H1 (cell line): ENCODE data around the gene WDR11. TPM values are rescaled to one million over a fixed set of nuclear protein-coding genes. Genes with fewer than 3 reads are reported as not detected.

ENCODE experiments used
- CTCF ChIA-PET: fragments of 300-600 bp; sonication (Branson Sonifier 250); formaldehyde crosslinking; loops from one replicate; lab custom pipeline; 2021; ENCODE audit not compliant: partially characterized antibody; lab: Charles Lee
- POLR2A ChIA-PET: fragments of 300-600 bp; sonication (Branson Sonifier 250); formaldehyde crosslinking; loops from one replicate; lab custom pipeline; 2021; ENCODE audit warnings: inconsistent platforms; ENCODE audit not compliant: partially characterized antibody; lab: Charles Lee
- DNase-seq, 2 experiments: peaks; one replicate each; pipeline versions ENCODE4 v3.0.0 to v3.0.0-alpha.2; 2010 to 2022; ENCODE audit warnings: low spot score in 2 of 2, low read depth in 1 of 2, mixed read lengths in 1 of 2
- FAIRE-seq: peaks from 2 replicates; lab custom pipeline; 2011; peaks lifted over from hg19 to GRCh38; lab: Jason Lieb, UNC
- H2AFZ ChIP-seq: 2 replicates; pipeline ENCODE4 v1.8.1; 2012; ENCODE audit warnings: low read length, inconsistent platforms
- H2AK5ac ChIP-seq: 2 replicates; pipeline ENCODE4 v1.6.1; 2013; ENCODE audit warnings: low read depth, low read length
- H2BK120ac ChIP-seq: replicated peaks from 2 replicates; pipeline ENCODE3; 2013; ENCODE audit warnings: low read depth, low read length, inconsistent platforms
- H2BK12ac ChIP-seq: 2 replicates; pipeline ENCODE4 v1.6.1; 2013; ENCODE audit warnings: low read depth, low read length
- H2BK15ac ChIP-seq: 2 replicates; pipeline ENCODE4 v1.6.1; 2013; ENCODE audit warnings: low read length
- H2BK20ac ChIP-seq: 2 replicates; pipeline ENCODE4 v1.6.1; 2013; ENCODE audit warnings: low read length
- H2BK5ac ChIP-seq: 2 replicates; pipeline ENCODE4 v1.6.1; 2013; ENCODE audit warnings: low read depth, low read length
- H3K14ac ChIP-seq: 2 replicates; pipeline ENCODE4 v1.6.1; 2013; ENCODE audit warnings: inconsistent platforms; ENCODE audit not compliant: insufficient read length
- H3K18ac ChIP-seq: 2 replicates; pipeline ENCODE4 v1.6.1; 2013; ENCODE audit warnings: low read length; ENCODE audit errors: extremely low read depth
- H3K23ac ChIP-seq: 2 replicates; pipeline ENCODE4 v1.6.1; 2013; ENCODE audit warnings: inconsistent platforms; ENCODE audit not compliant: insufficient read length
- H3K23me2 ChIP-seq: 2 replicates; pipeline ENCODE4 v1.6.1; 2013; ENCODE audit warnings: low read depth, low read length
- H3K27ac ChIP-seq: 2 replicates; pipeline ENCODE4 v1.6.1; 2011; ENCODE audit warnings: low read depth, low read length, inconsistent platforms
- H3K27me3 ChIP-seq, 4 experiments: replicated peaks in 1 of 4; 1 replicate in 1 of 4; 2 replicates in 3 of 4; pipeline versions ENCODE4 v1.6.1 to v1.8.1; 2011 to 2013; ENCODE audit warnings: low read length in 3 of 4, mild to moderate bottlenecking in 3 of 4, inconsistent platforms in 2 of 4, mixed read lengths in 2 of 4, moderate library complexity in 1 of 4; ENCODE audit not compliant: control insufficient read depth in 3 of 4, insufficient read depth in 3 of 4; ENCODE audit errors: extremely low read depth in 1 of 4
- H3K36me3 ChIP-seq, 4 experiments: 2 replicates each; pipeline versions ENCODE4 v1.6.1 to v1.8.1; 2011 to 2013; ENCODE audit warnings: mild to moderate bottlenecking in 4 of 4, low read length in 3 of 4, moderate library complexity in 2 of 4, control low read depth in 1 of 4, inconsistent platforms in 1 of 4; ENCODE audit not compliant: insufficient read depth in 4 of 4, control insufficient read depth in 2 of 4
- H3K4ac ChIP-seq: replicated peaks from 2 replicates; pipeline ENCODE3; 2013; ENCODE audit warnings: low read length, low read depth, mixed read lengths, inconsistent platforms; ENCODE audit not compliant: insufficient read length
- H3K4me1 ChIP-seq, 4 experiments: replicated peaks in 1 of 4; 1 replicate in 1 of 4; 2 replicates in 3 of 4; pipeline versions ENCODE4 v1.6.1 to v1.8.1; 2011 to 2013; ENCODE audit warnings: low read length in 3 of 4, inconsistent platforms in 2 of 4, mixed read lengths in 1 of 4; ENCODE audit not compliant: insufficient read depth in 4 of 4, control insufficient read depth in 3 of 4
- H3K4me2 ChIP-seq, 2 experiments: 2 replicates each; pipeline versions ENCODE4 v1.6.1 to v1.8.1; 2011 to 2013; ENCODE audit warnings: low read depth in 2 of 2, low read length in 2 of 2, control low read depth in 1 of 2, inconsistent platforms in 1 of 2, mild to moderate bottlenecking in 1 of 2; ENCODE audit not compliant: insufficient read depth in 1 of 2
- H3K4me3 ChIP-seq, 4 experiments: fragments of 200-600, 300-600 bp in 1 of 4; sonication (generic), shearing (Covaris generic), sonication (Bioruptor Twin) in 1 of 4; 2 replicates each; pipeline versions ENCODE4 v1.5.1 to v1.8.1; 2011 to 2016; ENCODE audit warnings: low read length in 4 of 4, low read depth in 3 of 4, control low read depth in 2 of 4, inconsistent platforms in 2 of 4, mild to moderate bottlenecking in 2 of 4, mixed read lengths in 1 of 4, moderate library complexity in 1 of 4; ENCODE audit not compliant: insufficient read depth in 2 of 4; ENCODE audit errors: extremely low read depth in 1 of 4
- H3K56ac ChIP-seq: replicated peaks from 2 replicates; pipeline ENCODE3; 2013; ENCODE audit warnings: low read depth, mild to moderate bottlenecking, mixed read lengths, low read length, inconsistent platforms; ENCODE audit not compliant: insufficient read length
- H3K79me1 ChIP-seq: 2 replicates; pipeline ENCODE4 v1.6.1; 2013; ENCODE audit warnings: low read depth, low read length, control low read depth
- H3K79me2 ChIP-seq, 2 experiments: 2 replicates each; pipeline versions ENCODE4 v1.6.1 to v1.8.1; 2012 to 2013; ENCODE audit warnings: low read length in 2 of 2, mild to moderate bottlenecking in 2 of 2, inconsistent platforms in 1 of 2; ENCODE audit not compliant: insufficient read depth in 2 of 2, control insufficient read depth in 1 of 2
- H3K9ac ChIP-seq, 4 experiments: replicated peaks in 1 of 4; 1 replicate in 1 of 4; 2 replicates in 3 of 4; pipeline versions ENCODE4 v1.6.1 to v1.8.1; 2011 to 2013; ENCODE audit warnings: low read depth in 3 of 4, low read length in 3 of 4, control low read depth in 2 of 4, mild to moderate bottlenecking in 2 of 4, moderate library complexity in 2 of 4, inconsistent platforms in 1 of 4; ENCODE audit errors: extremely low read depth in 1 of 4
- H3K9me3 ChIP-seq, 2 experiments: 2 replicates each; pipeline versions ENCODE4 v1.6.1 to v1.8.1; 2012 to 2013; ENCODE audit warnings: mild to moderate bottlenecking in 2 of 2, moderate library complexity in 2 of 2, control low read depth in 1 of 2, inconsistent platforms in 1 of 2, low read depth in 1 of 2, low read length in 1 of 2, mixed read lengths in 1 of 2; ENCODE audit not compliant: insufficient read depth in 2 of 2
- H4K20me1 ChIP-seq, 2 experiments: replicated peaks in 1 of 2; 2 replicates each; pipeline versions ENCODE3 to v1.8.1; 2011 to 2013; ENCODE audit warnings: inconsistent platforms in 2 of 2, low read length in 2 of 2, mild to moderate bottlenecking in 1 of 2; ENCODE audit not compliant: insufficient read depth in 2 of 2, control insufficient read depth in 1 of 2
- H4K5ac ChIP-seq: 2 replicates; pipeline ENCODE4 v1.6.1; 2013; ENCODE audit warnings: low read length, low read depth, mixed read lengths, inconsistent platforms; ENCODE audit not compliant: insufficient read length
- H4K8ac ChIP-seq: 2 replicates; pipeline ENCODE4 v1.8.0; 2013; ENCODE audit warnings: mild to moderate bottlenecking, moderate library complexity, low read length, inconsistent platforms; ENCODE audit not compliant: insufficient read depth; ENCODE audit errors: extremely low read depth
- H4K91ac ChIP-seq: replicated peaks from 2 replicates; pipeline ENCODE3; 2013; ENCODE audit warnings: low read length, mixed read lengths, inconsistent platforms; ENCODE audit not compliant: insufficient read length
- BACH1 ChIP-seq: IDR thresholded peaks from 2 replicates; pipeline ENCODE4 v1.6.1; 2012; ENCODE audit warnings: low read length, improper control_type of control experiment
- CBX5 ChIP-seq: fragments of 300-800, 300-1000 bp; sonication (generic); IDR thresholded peaks from 2 replicates; pipeline ENCODE4 v1.7.1; 2016; ENCODE audit warnings: antibody characterized with exemption, low read length, low read depth
- CHD2 ChIP-seq: IDR thresholded peaks from 2 replicates; pipeline ENCODE4 v1.6.1; 2012; ENCODE audit warnings: low read length, improper control_type of control experiment
- CREB1 ChIP-seq: IDR thresholded peaks from 2 replicates; pipeline ENCODE4 v1.6.1; 2012; ENCODE audit warnings: inconsistent platforms
- E2F6 ChIP-seq: IDR thresholded peaks from 2 replicates; pipeline ENCODE4 v1.6.1; 2012; ENCODE audit warnings: inconsistent platforms
- EGR1 ChIP-seq: IDR thresholded peaks from 2 replicates; pipeline ENCODE4 v1.6.1; 2011; ENCODE audit warnings: low read depth, low read length, borderline replicate concordance
- EP300 ChIP-seq, 2 experiments: IDR thresholded peaks; 1 replicate in 1 of 2; 2 replicates in 1 of 2; pipeline ENCODE4 v1.6.1; 2011 to 2012; ENCODE audit warnings: low read depth in 2 of 2, low read length in 2 of 2, mild to moderate bottlenecking in 2 of 2, borderline replicate concordance in 1 of 2, inconsistent platforms in 1 of 2, moderate library complexity in 1 of 2
- JUND ChIP-seq: IDR thresholded peaks from 2 replicates; pipeline ENCODE4 v1.6.1; 2011; ENCODE audit warnings: mild to moderate bottlenecking, improper control_type of control experiment, low read length
- PHF8 ChIP-seq: fragments of 200-600 bp; sonication (generic); conservative IDR thresholded peaks from 2 replicates; pipeline ENCODE4 v1.7.1; 2012; ENCODE audit warnings: low read depth, mild to moderate bottlenecking, inconsistent platforms, low read length, moderate library complexity
- RAD21 ChIP-seq, 2 experiments: IDR thresholded peaks in 1 of 2; conservative IDR thresholded peaks in 1 of 2; 2 replicates each; pipeline ENCODE4 v1.6.1; 2011; ENCODE audit warnings: low read depth in 2 of 2, low read length in 2 of 2, improper control_type of control experiment in 1 of 2, inconsistent platforms in 1 of 2, mild to moderate bottlenecking in 1 of 2, moderate library complexity in 1 of 2
- RBBP5 ChIP-seq: IDR thresholded peaks from 2 replicates; pipeline ENCODE4 v1.7.1; 2012; ENCODE audit warnings: low read depth, mild to moderate bottlenecking, inconsistent platforms, low read length, moderate library complexity, borderline replicate concordance
- SP2 ChIP-seq: IDR thresholded peaks from 2 replicates; pipeline ENCODE4 v1.6.1; 2012; ENCODE audit warnings: mild to moderate bottlenecking, low read length, inconsistent platforms
- TCF12 ChIP-seq: IDR thresholded peaks from 2 replicates; pipeline ENCODE4 v1.6.1; 2011; ENCODE audit warnings: low read depth, mild to moderate bottlenecking, low read length
- YY1 ChIP-seq: IDR thresholded peaks from 2 replicates; pipeline ENCODE4 v1.6.1; 2011; ENCODE audit warnings: low read depth, mild to moderate bottlenecking, low read length
- whole genome bisulfite sequencing, 2 experiments: shearing (Covaris generic) in 1 of 2; methylation state at CpG; one replicate each; pipeline versions ENCODE4 v1.1.6 to v1.1.7; 2013 to 2015; ENCODE audit warnings: low lambda C conversion rate in 2 of 2, mixed read lengths in 2 of 2, inconsistent platforms in 1 of 2, low coverage in 1 of 2, missing lambda C conversion rate in 1 of 2; ENCODE audit not compliant: insufficient replicate concordance in 2 of 2, insufficient coverage in 1 of 2, insufficient read length in 1 of 2; ENCODE audit errors: extremely low coverage in 1 of 2, missing lambda C conversion rate in 1 of 2; 5-methylcytosine and 5-hydroxymethylcytosine counted together
- polyA plus RNA-seq, 7 experiments: library from polyadenylated mRNA; depleted of rRNA in 3 of 7; stranded (reverse) in 5 of 7; unstranded in 2 of 7; fragments of >200 nt in 5 of 7; fragments of 200-250 nt in 2 of 7; gene quantifications; 1 replicate in 5 of 7; 2 replicates in 1 of 7; 4 replicates in 1 of 7; pipeline versions ENCODE4 v1.2.1 to v1.2.3, GENCODE V29; 2011 to 2013; ENCODE audit warnings: missing spikeins in 2 of 7, mixed read lengths in 2 of 7
- total RNA-seq: library from RNA; stranded (reverse); fragmentation: NEBNext Ultra II Directional; extraction: Animal tissue kit (Norgen Biotek cat#: 25700); gene quantifications from 2 replicates; pipeline ENCODE4 v1.2.1, GENCODE V29; 2021

The WDR11 gene
- total and polyA plus RNA-seq, 2 of the 8 experiments (the other 6 are each of a cell fraction or from before 2014, with no cell fraction given), result 39.7 to 41.9 TPM

GRCh38 chr10:120931999-120932398, 80.8 kb downstream of the WDR11 start:
- Histone ChIP-seq H4K8ac (no peak overlapping the region), H3K79me1 (no peaks in the 10 kb centered on the region), H4K5ac (no peak overlapping the region)
- FAIRE-seq, result no peak
- TF ChIP-seq CBX5 (no peak), CHD2 (no peak), SP2 (no peak), RAD21 (IDR thresholded peaks at IDR 0.05 in 1 of 2, conservative IDR thresholded peaks at IDR 0.05 in 1 of 2; ENCODE audit: low read depth in 2 of 2, low read length in 2 of 2) (no peak), PHF8 (no peak), JUND (no peak), BACH1 (no peak), RBBP5 (no peak), TCF12 (no peak), CREB1 (no peak), YY1 (no peak), EP300 (IDR thresholded peaks at IDR 0.05; ENCODE audit: borderline replicate concordance in 1 of 2, low read depth in 2 of 2, low read length in 2 of 2) (no peak), E2F6 (no peak), EGR1 (no peak)
- TF ChIP-seq, all 59 proteins: peak for 0
- Histone ChIP-seq H3K27me3 (no peaks in the 10 kb centered on the region), H3K56ac (no peak overlapping the region), H4K91ac (no peak overlapping the region), H4K20me1 (no peaks in the 10 kb centered on the region), H2BK120ac (no peak overlapping the region), H3K4me2 (no peak overlapping the region), H3K14ac (no peak overlapping the region), H2AFZ (no peak overlapping the region), H2BK15ac (no peak overlapping the region), H3K36me3 (no peaks in the 10 kb centered on the region), H3K4ac (no peak overlapping the region), H2BK20ac (no peak overlapping the region), H3K79me2 (no peaks in the 10 kb centered on the region), H2BK5ac (no peak overlapping the region), H3K18ac (no peak overlapping the region), H3K23ac (no peak overlapping the region), H3K4me1 (no peaks in the 10 kb centered on the region), H3K9ac (no peak overlapping the region), H3K4me3 (no peak overlapping the region), H2BK12ac (no peak overlapping the region), H2AK5ac (no peak overlapping the region), H3K23me2 (no peaks in the 10 kb centered on the region), H3K9me3 (peaks cover under 1 to 2% of the 10 kb centered on the region in 2 experiments; a peak in 1 of 4 replicates), H3K27ac (no peak overlapping the region)
- CTCF ChIA-PET, result interaction anchor here (0.8 kb wide), 1 partner anchor 11 kb away, joined by 3 read pairs; no protein-coding TSS in a partner anchor
- 86% methylated on average over 4 of the region's 4 CpGs; no CpG with 5 or more reads in 1 of the 2 experiments for WGBS, 2 experiments
- DNase-seq, result no peak
- POLR2A ChIA-PET, result no interaction called here
